Trophoblast cell (in vitro differentiated cells and primary cell): ENCODE results near the gene TSC22D3.

Source experiments
- DNase-seq, 2 donors: peaks; one replicate each; pipeline ENCODE4 v3.0.0-alpha.2; 2016
- H2AFZ ChIP-seq: 2 replicates; pipeline ENCODE4 v1.6.1; 2013; ENCODE audit warnings: low read length, moderate library complexity, mild to moderate bottlenecking; ENCODE audit not compliant: insufficient read depth, poor library complexity
- H2AK5ac ChIP-seq: 2 replicates; pipeline ENCODE4 v1.6.1; 2013; ENCODE audit warnings: mild to moderate bottlenecking, low read length
- H2BK120ac ChIP-seq: 2 replicates; pipeline ENCODE4 v1.6.1; 2013; ENCODE audit warnings: low read length, mild to moderate bottlenecking, moderate library complexity; ENCODE audit not compliant: insufficient read depth, poor library complexity
- H2BK12ac ChIP-seq: 2 replicates; pipeline ENCODE4 v1.6.1; 2013; ENCODE audit warnings: mild to moderate bottlenecking, low read length, moderate library complexity
- H2BK5ac ChIP-seq: 2 replicates; pipeline ENCODE4 v1.6.1; 2013; ENCODE audit warnings: low read length, low read depth, moderate library complexity, mild to moderate bottlenecking; ENCODE audit not compliant: poor library complexity
- H3K14ac ChIP-seq: 2 replicates; pipeline ENCODE4 v1.6.1; 2013; ENCODE audit warnings: mild to moderate bottlenecking, low read length
- H3K18ac ChIP-seq: 2 replicates; pipeline ENCODE4 v1.6.1; 2013; ENCODE audit warnings: mild to moderate bottlenecking, low read length
- H3K23ac ChIP-seq: 2 replicates; pipeline ENCODE4 v1.6.1; 2013; ENCODE audit warnings: low read length
- H3K27ac ChIP-seq: 2 replicates; pipeline ENCODE4 v1.5.1; 2013; ENCODE audit warnings: low read depth, mild to moderate bottlenecking, inconsistent platforms, low read length, moderate library complexity
- H3K27me3 ChIP-seq: 2 replicates; pipeline ENCODE4 v1.6.1; 2013; ENCODE audit warnings: inconsistent platforms, mild to moderate bottlenecking, low read length, moderate library complexity; ENCODE audit not compliant: insufficient read depth
- H3K36me3 ChIP-seq, 2 experiments: 1 replicate in 1 of 2; 2 replicates in 1 of 2; pipeline ENCODE4 v1.6.1; 2013; ENCODE audit warnings: low read length in 2 of 2, mild to moderate bottlenecking in 2 of 2, moderate library complexity in 1 of 2; ENCODE audit not compliant: insufficient read depth in 2 of 2, control insufficient read depth in 1 of 2
- H3K4ac ChIP-seq: 2 replicates; pipeline ENCODE4 v1.6.1; 2013; ENCODE audit warnings: low read depth, mild to moderate bottlenecking, low read length, moderate library complexity
- H3K4me1 ChIP-seq, 2 experiments: 1 replicate in 1 of 2; 2 replicates in 1 of 2; pipeline ENCODE4 v1.6.1; 2013; ENCODE audit warnings: low read length in 2 of 2, mild to moderate bottlenecking in 2 of 2, moderate library complexity in 1 of 2; ENCODE audit not compliant: insufficient read depth in 2 of 2, control insufficient read depth in 1 of 2
- H3K4me2 ChIP-seq: 2 replicates; pipeline ENCODE4 v1.6.1; 2013; ENCODE audit warnings: inconsistent platforms, mild to moderate bottlenecking, low read length, moderate library complexity
- H3K4me3 ChIP-seq: 2 replicates; pipeline ENCODE4 v1.5.1; 2013; ENCODE audit warnings: mild to moderate bottlenecking, low read depth, low read length, inconsistent platforms
- H3K79me1 ChIP-seq: one replicate; pipeline ENCODE4 v1.6.1; 2013; ENCODE audit warnings: low read length
- H3K79me2 ChIP-seq: 2 replicates; pipeline ENCODE4 v1.6.1; 2013; ENCODE audit warnings: low read length, mild to moderate bottlenecking; ENCODE audit not compliant: control insufficient read depth, insufficient read depth, poor library complexity
- H3K9ac ChIP-seq: 2 replicates; pipeline ENCODE4 v1.6.1; 2013; ENCODE audit warnings: mild to moderate bottlenecking, low read length
- H3K9me3 ChIP-seq: 2 replicates; pipeline ENCODE4 v1.6.1; 2013; ENCODE audit warnings: low read depth, mild to moderate bottlenecking, control low read depth, inconsistent platforms, low read length; ENCODE audit not compliant: insufficient read depth
- H4K12ac ChIP-seq: 2 replicates; pipeline ENCODE4 v1.6.1; 2013; ENCODE audit warnings: low read depth, mild to moderate bottlenecking, low read length, moderate library complexity
- H4K8ac ChIP-seq: 2 replicates; pipeline ENCODE4 v1.6.1; 2013; ENCODE audit warnings: low read depth, mild to moderate bottlenecking, low read length, moderate library complexity
- H4K91ac ChIP-seq: one replicate; pipeline ENCODE4 v1.6.1; 2013; ENCODE audit warnings: low read depth, mild to moderate bottlenecking, low read length, moderate library complexity
- WGBS: extraction: QIAGEN DNeasy Blood & Tissue Kit; methylation state at CpG from one replicate; pipeline ENCODE4 v1.1.7; 2013; ENCODE audit warnings: missing lambda C conversion rate; ENCODE audit not compliant: insufficient read length, insufficient coverage; ENCODE audit errors: extremely low coverage; 5-methylcytosine and 5-hydroxymethylcytosine counted together

Gene TSC22D3

GRCh38 chrX:107747596-107748161, 27.9 kb downstream of the TSC22D3 start:
- Histone ChIP-seq H3K23ac (no peak overlapping the region), H3K4me2 (peak overlapping the region; percentile 34), H3K4me1 (peaks cover 2 to 7% of the 10 kb centered on the region in 2 experiments), H4K91ac (no peak overlapping the region), H3K9ac (no peak overlapping the region), H2AK5ac (no peak overlapping the region), H4K12ac (no peak overlapping the region), H3K79me1 (no peaks in the 10 kb centered on the region), H2BK12ac (no peak overlapping the region), H3K9me3 (no peaks in the 10 kb centered on the region), H3K4me3 (no peak overlapping the region), H3K36me3 (no peaks in the 10 kb centered on the region), H3K18ac (no peak overlapping the region), H2BK5ac (no peak overlapping the region), H3K27me3 (no peaks in the 10 kb centered on the region), H3K4ac (no peak overlapping the region), H4K8ac (no peak overlapping the region), H3K79me2 (no peaks in the 10 kb centered on the region), H3K14ac (no peak overlapping the region), H2BK120ac (no peak overlapping the region), H3K27ac (no peak overlapping the region), H2AFZ (no peak overlapping the region)
- no CpG with 5 or more reads among the region's 3 CpGs for WGBS
- DNase-seq: peak in 1 of 2 donors; percentile 39

DNA sequence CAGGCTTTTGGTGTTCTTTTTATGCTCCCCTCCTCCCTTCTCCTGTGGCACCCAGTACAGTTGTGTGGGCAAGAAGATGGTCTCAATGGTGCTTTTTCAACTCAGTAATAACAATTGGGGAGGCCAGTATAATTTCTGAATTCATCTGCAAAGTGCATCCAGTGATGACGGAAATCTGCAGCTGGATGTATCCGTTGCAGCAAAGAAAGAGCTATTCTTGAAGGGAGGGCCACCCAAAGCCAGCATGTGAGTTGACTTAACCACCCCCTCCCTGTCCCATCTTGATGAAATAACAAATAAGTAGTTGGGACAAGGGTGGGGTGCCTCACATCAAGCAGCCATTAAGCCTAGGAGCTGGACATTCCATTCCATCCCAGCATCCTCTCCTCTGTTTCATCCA, 30.7 kb downstream of the TSC22D3 start:
- Histone ChIP-seq H2AK5ac (no peak overlapping the region), H3K4me3 (no peak overlapping the region), H3K79me1 (no peaks in the 10 kb centered on the region), H2BK12ac (no peak overlapping the region), H3K4me2 (no peak overlapping the region), H3K23ac (no peak overlapping the region), H2BK120ac (no peak overlapping the region), H3K27me3 (no peaks in the 10 kb centered on the region), H4K8ac (no peak overlapping the region), H2BK5ac (no peak overlapping the region), H3K79me2 (no peaks in the 10 kb centered on the region), H4K12ac (no peak overlapping the region), H3K9me3 (no peaks in the 10 kb centered on the region), H4K91ac (no peak overlapping the region), H3K4me1 (peaks cover 2 to 3% of the 10 kb centered on the region in 2 experiments), H2AFZ (no peak overlapping the region), H3K14ac (no peak overlapping the region), H3K27ac (no peak overlapping the region), H3K9ac (no peak overlapping the region), H3K18ac (no peak overlapping the region), H3K4ac (no peak overlapping the region), H3K36me3 (no peaks in the 10 kb centered on the region)
- DNase-seq: no peak
- no CpG with 5 or more reads among the region's 2 CpGs for WGBS

DNA sequence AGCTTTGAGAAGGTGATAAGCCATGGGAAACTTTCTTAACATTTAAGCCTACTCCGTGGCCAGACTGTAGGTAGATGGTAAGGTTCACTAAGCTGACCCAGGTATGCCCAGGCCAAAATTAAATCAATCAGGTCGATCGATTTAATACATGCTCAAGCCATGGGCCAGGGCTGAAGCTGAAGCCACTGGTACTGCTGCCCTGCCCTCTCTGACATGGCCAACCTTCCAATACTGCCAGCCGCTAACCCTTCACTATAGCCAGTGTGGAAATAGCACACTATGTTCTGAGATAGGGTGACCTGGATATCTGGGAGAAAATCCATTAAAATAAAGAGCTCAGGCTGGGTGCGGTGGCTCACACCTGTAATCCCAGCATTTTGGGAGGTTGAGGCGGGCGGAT, 31.6 kb downstream of the TSC22D3 start:
- H3K79me2 ChIP-seq: no peaks in the 10 kb centered on the region
- H4K8ac ChIP-seq: no peak overlapping the region
- no peak overlapping the region for H2AK5ac ChIP-seq
- no peak overlapping the region for H4K91ac ChIP-seq
- H2BK12ac ChIP-seq: no peak overlapping the region
- DNase-seq: no peak
- no peaks in the 10 kb centered on the region for H3K36me3 ChIP-seq
- no peak overlapping the region for H3K18ac ChIP-seq
- no peak overlapping the region for H3K27ac ChIP-seq
- H3K9me3 ChIP-seq: no peaks in the 10 kb centered on the region
- no peak overlapping the region for H2BK5ac ChIP-seq
- no peaks in the 10 kb centered on the region for H3K27me3 ChIP-seq
- H4K12ac ChIP-seq: no peak overlapping the region
- H2AFZ ChIP-seq: no peak overlapping the region
- H3K79me1 ChIP-seq: no peaks in the 10 kb centered on the region
- peaks cover 2 to 3% of the 10 kb centered on the region in 2 experiments for H3K4me1 ChIP-seq
- no peak overlapping the region for H3K14ac ChIP-seq
- no peak overlapping the region for H3K23ac ChIP-seq
- H3K4me2 ChIP-seq: no peak overlapping the region
- no CpG with 5 or more reads among the region's 7 CpGs for WGBS
- H2BK120ac ChIP-seq: no peak overlapping the region
- no peak overlapping the region for H3K4ac ChIP-seq
- no peak overlapping the region for H3K4me3 ChIP-seq
- no peak overlapping the region for H3K9ac ChIP-seq

- no CpG with 5 or more reads among the region's 23 CpGs for WGBS
- H3K27me3 ChIP-seq: no peaks in the 10 kb centered on the region
- no peak overlapping the region for H2BK120ac ChIP-seq
- H3K14ac ChIP-seq: no peak overlapping the region
- no peaks in the 10 kb centered on the region for H3K79me2 ChIP-seq
- no peak overlapping the region for H4K12ac ChIP-seq
- no peak overlapping the region for H3K4me3 ChIP-seq
- peak overlapping the region; percentile 73 for H2AFZ ChIP-seq
- H3K27ac ChIP-seq: no peak overlapping the region
- H4K91ac ChIP-seq: no peak overlapping the region
- H3K23ac ChIP-seq: no peak overlapping the region
- no peak overlapping the region for H3K18ac ChIP-seq
- H2AK5ac ChIP-seq: no peak overlapping the region
- no peaks in the 10 kb centered on the region for H3K9me3 ChIP-seq
- no peaks in the 10 kb centered on the region for H3K79me1 ChIP-seq
- no peak for DNase-seq
- H3K9ac ChIP-seq: no peak overlapping the region
- no peak overlapping the region for H2BK12ac ChIP-seq
- H3K4me1 ChIP-seq: peaks cover 0 to under 1% of the 10 kb centered on the region in 2 experiments
- no peak overlapping the region for H3K4me2 ChIP-seq
- H4K8ac ChIP-seq: peak overlapping the region; percentile 23
- no peak overlapping the region for H3K4ac ChIP-seq
- H3K36me3 ChIP-seq: no peaks in the 10 kb centered on the region
- no peak overlapping the region for H2BK5ac ChIP-seq
Observed at GRCh38 chrX:107742700-107743191, 32.8 kb downstream of the TSC22D3 start.
